Fibroblast of upper back skin (primary cell): ENCODE results near the gene FKBP5.
"Not testable (repeated sequence)": the region's sequence is repeated elsewhere in the genome, so short reads cannot be mapped to it uniquely, and the experiment has no call there.

Experiments
- DNase-seq: peaks from one replicate; pipeline ENCODE4 v3.0.0-alpha.2; 2013

FKBP5 gene

DNA sequence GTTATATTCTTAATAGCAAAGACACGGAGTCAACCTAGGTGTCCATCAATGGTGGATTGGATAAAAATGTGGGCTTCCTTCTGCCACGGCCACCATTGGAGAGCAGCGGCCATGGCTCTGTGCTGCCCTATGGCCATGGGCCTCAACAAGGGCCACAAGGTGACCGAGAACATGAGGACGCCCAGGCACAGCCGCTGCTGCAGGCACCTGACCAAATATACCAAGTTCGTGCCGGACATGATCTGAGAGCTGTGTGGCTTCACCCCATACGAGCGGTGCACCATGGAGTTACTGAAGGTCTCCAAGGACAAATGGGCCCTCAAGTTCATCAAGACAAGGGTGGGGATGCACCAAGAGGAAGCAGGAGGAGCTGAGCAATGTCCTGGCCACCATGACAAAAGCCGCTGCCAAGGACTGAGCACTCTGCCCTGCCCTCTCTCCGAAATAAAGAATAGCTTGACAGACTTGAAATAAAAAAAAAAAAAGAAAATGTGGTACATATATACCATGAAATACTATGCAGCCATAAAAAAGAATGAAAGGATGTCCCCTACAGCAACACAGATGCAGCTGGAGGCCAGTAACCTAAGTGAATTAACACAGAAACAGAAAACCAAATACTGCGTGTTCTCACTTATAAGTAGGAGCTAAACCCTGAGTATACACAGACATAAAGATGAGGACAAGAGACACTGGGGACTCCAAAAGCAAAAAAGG is 81.0 kb downstream of the FKBP5 start:
- no peak for DNase-seq

DNA sequence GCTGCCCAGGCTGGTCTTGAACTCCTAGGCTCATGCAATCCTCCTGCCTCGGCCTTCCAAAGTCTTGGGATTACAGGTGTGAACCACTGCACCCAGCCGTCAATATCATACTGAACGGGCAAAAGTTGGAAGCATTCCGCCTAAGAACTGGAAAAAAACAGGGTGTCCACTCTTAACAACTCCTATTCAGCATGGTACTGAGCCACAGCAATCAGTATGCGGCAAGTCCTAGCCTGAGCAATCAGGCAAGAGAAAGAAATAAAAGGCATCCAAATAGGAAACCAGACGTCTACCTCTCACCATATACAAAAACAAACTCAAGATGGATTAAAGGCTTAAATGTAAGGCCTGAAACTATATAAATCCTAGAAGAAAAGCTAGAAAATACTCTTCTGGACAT is 83.1 kb downstream of the FKBP5 start:
- DNase-seq, result no peak

DNA sequence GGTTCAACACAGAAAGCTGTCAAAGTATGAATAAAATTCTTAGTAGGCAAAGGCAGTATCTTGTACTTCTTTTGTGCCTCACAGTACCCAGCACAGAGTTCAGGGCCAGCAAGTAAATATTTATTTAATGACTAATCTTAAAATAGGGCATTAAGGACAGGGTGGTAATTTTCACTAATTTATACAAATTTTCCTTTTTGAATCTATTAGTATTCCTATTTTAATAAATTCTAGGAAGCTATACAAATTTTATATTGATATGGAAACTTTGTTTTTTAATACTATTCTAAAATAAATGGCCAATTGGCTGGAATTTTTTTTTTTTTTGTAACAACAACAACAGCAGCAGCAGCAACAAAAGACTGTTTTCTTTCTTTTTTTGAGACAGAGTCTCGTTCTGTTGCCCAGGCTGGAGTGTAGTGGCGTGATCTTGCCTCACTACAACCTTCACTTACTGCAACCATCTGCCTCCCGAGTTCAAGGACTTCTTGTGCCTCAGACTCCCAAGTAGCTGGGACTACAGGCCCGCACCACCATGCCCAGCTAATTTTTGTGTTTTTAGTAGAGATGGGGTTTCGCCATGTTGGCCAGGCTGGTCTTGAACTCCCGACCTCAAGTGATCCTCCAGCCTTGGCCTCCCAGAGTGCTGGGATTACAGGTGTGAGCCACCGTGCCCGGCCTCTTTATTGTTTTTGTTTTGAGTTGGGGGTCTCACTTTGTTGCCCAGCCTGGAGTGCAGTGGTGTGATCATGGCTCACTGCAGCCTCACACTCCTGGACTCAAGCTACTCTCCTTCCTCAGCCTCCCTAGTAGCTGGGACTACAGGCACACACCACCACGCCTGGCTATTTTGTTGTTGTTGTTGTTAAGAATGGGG is 85.2 kb downstream of the FKBP5 start:
- no peak for DNase-seq

DNA sequence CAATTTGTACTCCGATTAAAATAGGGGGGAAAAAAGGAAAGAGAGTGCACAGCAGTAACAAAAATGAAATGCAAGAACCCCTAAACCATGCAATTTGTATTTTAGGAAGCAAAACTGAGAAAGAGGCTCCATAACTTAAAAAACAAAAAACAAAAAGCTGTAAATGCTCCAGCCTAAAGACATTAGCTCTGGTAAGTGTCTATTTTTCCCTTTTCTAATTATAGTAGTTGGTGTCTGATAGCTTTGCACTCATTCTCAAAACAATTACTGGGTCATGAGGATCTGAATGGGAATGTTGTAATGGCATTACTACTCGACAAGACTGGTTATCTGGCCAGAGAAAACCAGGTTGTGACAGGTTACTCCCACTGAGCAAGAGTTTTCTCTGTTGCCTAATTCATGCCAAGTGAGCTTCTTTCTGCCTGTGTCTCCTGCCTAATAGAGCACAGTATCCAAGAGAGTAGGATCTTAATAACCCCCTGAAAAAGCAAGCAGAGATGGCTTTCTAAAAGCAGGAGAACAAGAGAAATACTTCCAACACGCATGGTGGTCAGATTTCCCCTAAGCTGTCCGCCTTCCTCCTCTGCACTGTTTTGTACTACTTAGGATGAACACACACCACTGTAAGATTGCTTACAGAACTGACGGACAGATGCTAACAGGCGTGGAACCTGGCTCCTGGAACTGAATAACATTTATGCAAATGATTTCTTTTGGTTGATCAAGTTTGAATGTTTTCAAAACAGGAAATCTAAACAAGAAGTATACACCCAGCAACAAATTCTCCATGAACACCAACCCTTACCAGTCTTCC is 86.4 kb downstream of the FKBP5 start:
- DNase-seq, result peak; percentile 8

DNA sequence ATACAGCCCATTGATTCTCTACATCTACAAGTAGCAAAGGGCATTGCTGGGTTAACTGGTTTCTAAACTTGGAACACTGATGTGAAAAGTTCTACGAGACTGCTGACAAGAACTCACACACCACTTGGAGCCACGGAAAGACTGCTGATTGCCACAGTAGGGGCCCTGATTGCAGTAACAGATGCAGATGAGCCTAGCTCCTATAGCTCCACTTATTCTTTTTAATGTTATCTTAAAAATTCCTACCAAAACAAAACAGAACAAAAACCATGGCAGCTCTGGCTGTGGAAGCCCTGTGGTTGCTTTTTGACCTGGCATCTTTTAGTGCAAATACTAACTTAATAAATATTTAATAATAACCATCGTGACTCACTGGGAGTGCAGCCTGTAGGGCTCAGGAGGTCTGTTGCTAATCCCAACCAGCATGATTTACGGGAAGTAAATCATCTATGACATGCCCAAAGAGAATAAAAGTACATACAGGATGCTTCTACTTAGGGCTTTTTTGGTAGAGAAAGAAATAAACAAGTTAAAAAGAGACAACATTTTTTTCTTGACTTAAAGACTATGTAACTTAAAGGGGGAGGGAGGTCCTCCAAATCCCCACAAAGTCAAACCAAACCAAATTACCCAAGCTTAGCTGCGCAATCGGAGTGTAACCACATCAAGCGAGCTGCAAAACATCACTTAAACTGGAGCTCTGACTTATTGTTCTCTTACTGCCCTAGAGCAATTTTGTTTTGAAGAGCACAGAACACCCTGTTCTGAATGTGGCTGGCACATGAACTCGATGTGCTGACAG is 87.2 kb downstream of the FKBP5 start:
- peak; percentile 93 for DNase-seq

DNA sequence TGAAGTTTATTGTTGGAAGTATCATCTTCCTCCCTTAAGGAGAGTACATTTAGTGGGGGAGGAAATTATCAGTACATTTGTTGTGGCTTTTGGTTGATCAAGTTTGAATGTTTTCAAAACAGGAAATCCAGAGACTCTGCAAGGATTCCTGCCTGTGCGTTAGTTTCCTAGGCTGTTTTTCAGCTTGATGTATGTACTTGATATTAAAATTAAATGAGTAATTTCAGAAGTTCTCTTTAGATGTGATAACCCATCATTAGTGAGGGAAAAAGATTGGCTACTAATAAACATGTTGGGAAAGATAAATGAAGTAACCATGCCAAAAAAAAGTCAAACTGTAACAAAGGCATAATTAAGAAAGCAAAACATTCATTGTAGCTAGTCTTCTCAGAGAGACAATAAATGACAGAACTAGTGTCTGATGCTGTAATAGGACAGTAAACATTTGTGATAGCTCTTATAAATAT is 88.0 kb downstream of the FKBP5 start:
- DNase-seq, result no peak

DNA sequence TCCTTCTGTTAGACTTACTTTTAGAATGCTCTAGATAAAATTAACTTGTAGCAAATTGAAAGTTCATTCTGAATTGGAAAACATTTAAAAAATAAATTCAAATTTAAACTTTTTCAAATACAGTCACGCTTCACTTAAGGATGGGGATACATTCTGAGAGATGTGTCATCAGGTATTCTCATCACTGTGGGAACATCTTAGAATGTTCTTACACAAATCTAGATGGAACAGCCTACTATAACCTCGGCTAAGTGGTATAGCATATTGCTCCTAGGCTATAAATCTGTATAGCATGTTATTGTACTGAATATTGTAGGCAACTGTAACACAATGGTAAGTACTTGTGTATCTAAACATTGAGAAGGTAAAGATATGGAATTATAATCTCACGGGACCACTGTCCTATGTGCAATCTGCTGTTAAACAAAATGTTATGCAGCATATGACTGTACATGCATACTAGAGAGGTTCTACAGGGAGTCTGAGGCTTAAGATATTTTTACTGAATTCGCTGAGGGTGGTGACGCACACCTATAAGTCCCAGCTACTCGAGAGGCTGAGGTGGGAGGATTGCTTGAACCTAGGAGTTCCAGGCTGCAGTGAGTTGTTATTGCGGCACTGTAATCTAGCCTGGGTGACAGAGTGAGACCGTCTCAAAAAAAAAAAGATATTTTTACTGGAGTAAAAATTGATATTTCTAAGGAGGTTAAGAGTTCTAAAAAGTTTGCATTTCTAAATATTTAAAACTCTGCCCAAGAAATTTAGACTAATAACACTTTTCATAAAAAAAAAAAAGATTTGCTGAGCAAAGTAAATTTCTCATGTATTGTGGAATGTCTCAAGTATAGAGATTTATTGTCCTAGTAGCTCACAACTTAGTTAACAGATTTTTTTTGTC is 88.7 kb downstream of the FKBP5 start:
- peak; percentile 8 for DNase-seq

DNA sequence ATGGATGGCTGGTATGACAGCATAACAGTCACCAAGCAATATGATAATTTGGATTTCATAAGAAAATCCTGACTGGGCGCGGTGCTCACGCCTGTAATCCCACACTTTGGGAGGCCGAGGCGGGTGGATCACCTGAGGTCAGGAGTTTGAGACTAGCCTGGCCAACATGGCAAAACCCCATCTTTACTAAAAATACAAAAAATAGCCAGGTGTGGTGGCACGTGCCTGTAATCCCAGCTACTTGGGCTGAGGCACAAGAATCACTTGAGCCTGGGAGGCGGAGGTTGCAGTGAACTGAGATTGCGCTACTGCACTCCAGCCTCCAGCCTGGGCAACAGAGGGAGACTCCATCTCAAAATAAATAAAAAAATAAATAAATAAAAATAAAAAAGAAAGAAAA is 90.1 kb downstream of the FKBP5 start:
- DNase-seq, result not testable (repeated sequence)

DNA sequence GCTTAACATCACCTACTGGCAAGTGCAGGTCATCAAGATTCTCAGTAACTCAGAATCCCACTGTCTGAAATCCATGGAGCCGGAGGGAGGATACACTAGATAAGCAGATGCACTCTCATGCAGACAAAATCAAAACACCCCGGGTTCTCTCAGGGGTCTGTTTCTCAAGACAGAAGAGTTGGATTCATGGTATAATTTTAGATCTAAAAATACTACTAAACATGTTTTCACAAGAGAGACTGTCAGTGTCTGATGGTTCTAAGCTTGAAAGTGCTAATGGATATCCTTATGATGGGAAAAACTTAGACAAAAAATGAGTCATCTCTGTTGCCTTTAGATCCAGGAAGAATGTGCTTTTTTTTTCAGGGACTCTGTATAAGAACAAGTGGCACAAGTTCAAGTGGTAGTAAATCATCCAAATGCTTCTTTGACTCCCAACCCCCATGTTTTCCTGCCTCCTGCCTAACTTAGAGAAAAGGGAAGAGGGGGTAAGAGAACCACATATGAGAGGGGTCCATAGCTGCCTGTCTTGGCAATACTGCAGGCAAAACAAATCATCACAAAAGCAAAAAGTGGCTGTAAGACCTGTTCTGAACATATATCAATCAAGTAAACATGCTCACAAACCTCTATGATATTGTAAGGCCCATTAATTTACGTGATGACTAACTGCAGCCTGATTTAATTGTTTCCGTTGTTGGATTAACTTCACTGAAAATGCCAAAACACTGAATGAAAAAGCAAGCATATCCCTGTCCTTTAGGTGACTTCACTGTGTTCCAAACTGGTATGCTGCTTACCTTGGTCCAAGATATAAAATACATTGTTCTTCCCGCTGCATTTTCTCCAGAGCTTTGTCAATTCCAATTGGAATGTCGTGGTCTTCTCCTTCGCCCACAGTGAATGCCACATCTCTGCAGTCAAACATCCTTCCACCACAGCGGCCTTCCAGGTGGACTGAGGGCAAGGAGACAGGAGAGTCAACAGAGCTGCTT is 92.0 kb downstream of the FKBP5 start:
- peak; percentile 96 for DNase-seq

DNA sequence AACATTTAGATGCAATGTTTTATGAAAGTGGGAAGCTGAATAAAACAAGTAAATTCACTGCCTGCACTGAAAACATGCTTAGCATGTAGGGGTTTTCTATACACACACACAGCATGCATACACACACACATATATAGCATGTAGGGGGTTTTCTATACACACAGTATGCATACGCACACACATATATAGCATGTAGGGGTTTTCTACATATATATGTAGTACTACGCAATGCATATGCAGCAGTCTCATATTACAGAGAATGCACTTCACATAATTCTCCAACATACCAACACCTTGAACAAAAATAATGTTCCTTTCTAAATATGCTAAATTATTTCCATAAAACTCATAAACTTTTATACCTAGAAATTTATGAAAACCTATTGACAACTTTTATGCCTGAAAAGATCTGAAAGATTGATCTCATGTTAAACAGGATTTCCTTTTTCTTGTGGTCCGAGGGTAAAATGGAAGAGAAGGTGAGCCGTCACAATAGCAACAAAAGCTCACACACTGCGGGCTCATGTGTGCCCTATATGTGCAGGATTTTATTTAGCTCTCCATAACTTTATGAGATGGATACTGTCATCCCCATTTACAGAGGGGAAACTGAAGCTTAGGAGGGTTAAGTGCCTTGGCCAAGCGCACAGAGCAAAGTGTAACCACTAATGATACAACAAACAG is 94.1 kb downstream of the FKBP5 start:
- DNase-seq, result no peak

DNA sequence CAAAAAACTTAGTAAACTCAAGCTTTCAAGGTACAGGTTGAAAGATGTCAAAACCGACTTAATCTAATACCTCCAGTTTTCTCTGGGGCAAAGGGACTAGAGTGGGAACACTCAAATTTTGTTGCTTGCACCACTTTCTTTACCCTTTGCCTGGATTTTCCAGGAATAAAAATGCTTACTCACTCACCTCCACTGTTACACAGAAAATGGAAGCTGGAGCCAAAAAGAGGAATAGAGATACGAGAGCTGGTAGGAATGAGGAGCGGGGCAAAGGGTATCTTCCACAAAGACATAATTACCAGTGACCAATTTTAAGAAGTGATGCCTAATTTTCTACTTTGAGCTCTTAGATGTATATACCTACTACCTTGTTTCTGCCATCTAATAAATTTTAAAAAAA is 96.5 kb downstream of the FKBP5 start:
- no peak for DNase-seq

DNA sequence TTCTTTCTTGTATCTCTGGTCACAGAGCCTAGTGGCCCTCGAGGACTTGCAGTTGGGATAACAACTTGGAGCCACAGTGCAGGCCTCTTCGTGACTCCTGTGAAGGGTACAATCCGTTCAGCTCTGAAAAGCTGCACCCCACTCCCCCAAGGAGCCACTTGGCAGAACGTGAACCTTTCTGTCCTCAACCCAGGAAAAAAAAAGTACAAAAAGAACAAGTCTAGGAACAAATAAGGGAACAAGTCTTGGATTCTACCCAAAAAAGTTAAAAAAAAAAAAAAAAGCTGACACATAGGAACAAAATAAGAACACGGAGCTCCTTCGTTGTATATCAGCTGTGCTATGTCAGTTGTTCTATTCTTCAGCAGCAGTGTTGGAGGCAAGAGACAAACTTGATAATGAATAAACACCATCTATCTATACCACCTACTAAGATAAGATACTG is 98.1 kb downstream of the FKBP5 start:
- DNase-seq, result no peak

DNA sequence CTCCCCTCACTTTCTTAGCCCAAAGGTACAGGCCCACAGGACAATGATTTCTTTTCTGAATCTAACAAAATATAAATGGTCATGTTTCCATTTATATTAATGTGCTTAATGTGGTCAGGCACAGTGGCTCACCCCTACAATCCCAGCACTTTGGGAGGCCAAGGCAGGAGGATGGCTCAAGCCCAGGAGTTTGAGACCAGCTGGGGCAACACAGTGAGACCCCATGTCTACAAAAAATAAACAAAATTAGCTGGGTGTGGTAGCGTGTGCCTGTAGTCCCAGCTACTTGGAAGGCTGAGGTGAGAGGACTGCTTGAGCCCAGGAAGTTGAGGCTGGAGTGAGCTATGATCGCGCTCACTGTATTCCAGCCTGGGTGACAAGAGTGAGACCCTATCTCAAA is 98.8 kb downstream of the FKBP5 start:
- no peak for DNase-seq

DNA sequence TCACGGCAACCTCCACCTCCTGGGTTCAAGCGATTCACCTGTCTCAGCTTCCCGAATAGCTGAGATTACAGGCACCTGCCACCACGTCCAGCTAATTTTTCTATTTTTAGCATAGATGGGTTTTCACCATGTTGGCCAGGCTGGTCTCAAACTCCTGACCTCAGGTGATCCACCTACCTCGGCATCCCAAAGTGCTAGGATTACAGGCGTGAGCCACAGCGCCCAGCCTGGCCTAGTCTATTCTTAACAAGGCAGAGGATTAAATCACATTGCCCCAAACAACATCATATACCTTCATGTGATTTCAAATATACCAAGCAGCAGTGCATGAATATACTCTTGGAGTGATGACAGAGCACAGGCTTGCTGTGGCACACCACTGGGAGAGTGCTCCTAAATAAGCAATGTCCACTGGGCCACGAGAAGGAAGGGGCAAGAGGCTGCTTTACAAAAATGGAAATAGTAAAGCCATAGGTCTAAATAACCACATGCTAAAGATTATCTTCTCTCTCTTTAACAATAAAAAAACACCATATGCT is 99.4 kb downstream of the FKBP5 start:
- no peak for DNase-seq

DNA sequence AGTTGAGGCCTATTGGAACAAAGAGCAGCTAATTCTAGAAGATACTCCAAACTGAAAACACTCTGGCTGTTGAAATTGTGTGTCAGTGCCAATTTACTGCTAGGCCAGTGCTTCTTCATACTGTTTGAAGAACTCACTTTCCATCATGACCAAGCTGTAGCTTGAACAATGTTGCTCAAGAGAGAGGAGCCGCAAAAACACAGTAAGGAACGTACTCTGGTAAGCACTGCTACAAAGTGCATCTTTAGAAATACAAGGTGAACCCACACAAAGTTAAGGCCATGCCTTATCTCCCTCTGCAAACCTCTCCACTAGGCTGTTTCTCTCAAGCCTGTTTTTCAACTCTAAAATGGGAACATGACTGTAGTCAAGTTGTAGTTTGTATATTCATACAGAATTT is 101.5 kb downstream of the FKBP5 start:
- no peak for DNase-seq

DNA sequence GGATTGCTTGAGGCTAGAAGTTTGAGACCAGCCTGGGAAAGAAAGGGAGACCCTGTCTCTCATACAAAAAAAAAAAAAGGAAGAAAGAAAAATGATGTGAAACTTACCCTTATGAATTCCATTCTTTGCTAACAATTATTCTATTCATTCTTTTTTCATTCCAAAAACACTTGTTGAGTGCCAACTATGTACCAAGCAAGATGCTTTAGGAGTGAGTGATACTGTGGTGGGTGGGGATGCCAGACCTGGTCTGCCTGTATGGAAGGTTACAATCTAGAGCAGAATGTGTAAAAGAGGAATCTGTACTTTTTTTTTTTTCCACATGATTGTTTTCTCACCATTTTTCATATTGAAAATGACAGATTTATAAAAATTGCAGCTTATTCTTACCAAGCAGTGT is 102.2 kb downstream of the FKBP5 start:
- DNase-seq, result peak; percentile 25

DNA sequence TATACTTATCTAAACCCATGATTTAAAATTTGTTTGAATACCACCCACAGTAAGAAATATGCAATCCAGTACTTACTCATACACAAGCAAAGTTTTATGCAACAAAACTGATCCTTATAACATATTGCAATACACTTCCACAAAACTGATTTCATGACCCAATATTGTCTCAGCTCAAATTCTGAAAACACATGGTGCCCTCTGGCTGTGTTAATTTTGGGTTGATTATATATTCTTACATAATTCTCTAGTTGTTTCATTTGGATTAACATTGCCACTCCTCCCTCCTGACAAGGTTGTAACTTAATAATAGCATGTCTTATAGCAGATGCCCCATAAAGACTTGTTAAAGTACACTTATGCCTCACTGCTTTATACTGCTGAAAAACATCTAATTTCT is 103.1 kb downstream of the FKBP5 start:
- DNase-seq, result no peak

DNA sequence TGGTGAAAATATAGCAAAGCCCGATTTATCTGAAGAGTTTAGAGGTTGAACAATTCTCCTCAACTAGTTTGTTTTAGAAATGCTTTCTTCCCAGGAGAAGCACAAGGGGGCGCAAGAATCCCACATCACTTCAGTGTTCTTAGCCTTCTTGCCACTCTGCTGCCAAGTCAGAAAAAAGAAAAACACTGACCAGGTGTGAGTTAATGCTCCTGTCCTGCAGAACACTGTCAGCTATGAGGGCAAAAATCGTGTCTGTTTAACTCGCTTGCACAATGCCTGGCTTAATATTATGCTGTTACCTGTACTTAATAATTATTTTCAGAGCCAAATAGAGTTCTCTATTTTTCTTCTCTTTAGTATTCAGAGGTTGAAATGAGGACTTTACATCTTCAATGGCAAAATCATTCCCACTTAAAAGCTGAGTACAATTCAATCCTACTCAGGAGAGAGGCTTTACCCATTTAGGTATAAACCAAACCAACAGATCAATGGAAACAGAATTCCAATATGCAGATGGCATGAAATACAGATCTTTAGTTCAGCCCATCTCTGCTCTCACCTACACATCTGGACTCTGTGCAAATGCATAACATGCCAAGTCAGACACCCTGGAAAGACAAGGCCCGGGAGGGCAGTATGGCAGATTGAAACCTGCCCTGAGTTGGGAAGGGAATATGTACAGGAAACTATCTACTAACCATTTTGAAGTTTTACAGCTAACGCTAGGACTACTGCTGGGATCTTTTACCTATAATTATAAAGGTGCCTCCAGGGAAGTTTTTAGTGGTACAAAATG is 104.6 kb downstream of the FKBP5 start:
- peak; percentile 75 for DNase-seq
